Measurements from ENCODE around the gene HSF4. TPM values are rescaled to one million over a fixed set of nuclear protein-coding genes. Genes with fewer than 3 reads are reported as not detected.

The HSF4 gene
- total RNA-seq, 1 experiment from 2014 or later: 2.2 TPM

DNA sequence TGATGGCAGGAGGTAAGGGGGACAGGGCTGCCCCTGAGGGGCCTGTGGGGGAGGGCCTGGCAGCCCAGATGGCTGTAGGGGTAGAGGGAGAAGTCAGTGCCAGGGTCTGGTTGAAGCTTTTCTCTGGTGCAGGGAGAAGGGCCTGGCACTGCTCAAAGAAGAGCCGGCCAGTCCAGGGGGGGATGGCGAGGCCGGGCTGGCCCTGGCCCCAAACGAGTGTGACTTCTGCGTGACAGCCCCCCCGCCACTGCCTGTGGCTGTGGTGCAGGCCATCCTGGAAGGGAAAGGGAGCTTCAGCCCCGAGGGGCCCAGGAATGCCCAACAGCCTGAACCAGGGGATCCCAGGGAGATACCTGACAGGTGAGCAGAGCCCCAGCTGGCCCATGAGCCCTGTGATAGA lies 3.0 kb downstream of the HSF4 start:
- ATAC-seq: no peak
- Mint-ChIP-seq H3K27me3 (ENCODE audit: low read depth) (peaks cover 94% of the 10 kb centered on the region), H3K4me1 (peaks cover 37% of the 10 kb centered on the region), H3K4me3 (no peak overlapping the region), H3K27ac (no peak overlapping the region), H3K36me3 (no peaks in the 10 kb centered on the region), H3K9me3 (no peaks in the 10 kb centered on the region)
- POLR2A ChIA-PET: no interaction called here
- CTCF ChIA-PET: interaction anchor here (1.4 to 15.6 kb wide), 4 partner anchors 11 to 207 kb away, joined by 3 to 386 read pairs (median 68); partner anchors contain the start of genes B3GNT9, CES3, ELMO3 and FBXL8
- no peak for DNase-seq (ENCODE audit: low spot score)
- TF ChIP-seq ZNF121 (CRISPR knock-in tag; IDR thresholded peaks at IDR 0.05): no peak
- TF ChIP-seq OVOL2 (CRISPR knock-in tag; IDR thresholded peaks at IDR 0.05; ENCODE audit: borderline replicate concordance): no peak
- TF ChIP-seq JUN (CRISPR knock-in tag; IDR thresholded peaks at IDR 0.05): no peak
- no peak for TF ChIP-seq ZNF138 (CRISPR knock-in tag; conservative IDR thresholded peaks at IDR 0.05)
- TF ChIP-seq, protein P1, sequence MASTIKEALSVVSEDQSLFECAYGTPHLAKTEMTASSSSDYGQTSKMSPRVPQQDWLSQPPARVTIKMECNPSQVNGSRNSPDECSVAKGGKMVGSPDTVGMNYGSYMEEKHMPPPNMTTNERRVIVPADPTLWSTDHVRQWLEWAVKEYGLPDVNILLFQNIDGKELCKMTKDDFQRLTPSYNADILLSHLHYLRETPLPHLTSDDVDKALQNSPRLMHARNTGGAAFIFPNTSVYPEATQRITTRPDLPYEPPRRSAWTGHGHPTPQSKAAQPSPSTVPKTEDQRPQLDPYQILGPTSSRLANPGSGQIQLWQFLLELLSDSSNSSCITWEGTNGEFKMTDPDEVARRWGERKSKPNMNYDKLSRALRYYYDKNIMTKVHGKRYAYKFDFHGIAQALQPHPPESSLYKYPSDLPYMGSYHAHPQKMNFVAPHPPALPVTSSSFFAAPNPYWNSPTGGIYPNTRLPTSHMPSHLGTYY (CRISPR knock-in tag; IDR thresholded peaks at IDR 0.05): no peak
- no peak for TF ChIP-seq FOXJ3 (CRISPR knock-in tag; IDR thresholded peaks at IDR 0.05; ENCODE audit: borderline replicate concordance)
- TF ChIP-seq, protein P2, sequence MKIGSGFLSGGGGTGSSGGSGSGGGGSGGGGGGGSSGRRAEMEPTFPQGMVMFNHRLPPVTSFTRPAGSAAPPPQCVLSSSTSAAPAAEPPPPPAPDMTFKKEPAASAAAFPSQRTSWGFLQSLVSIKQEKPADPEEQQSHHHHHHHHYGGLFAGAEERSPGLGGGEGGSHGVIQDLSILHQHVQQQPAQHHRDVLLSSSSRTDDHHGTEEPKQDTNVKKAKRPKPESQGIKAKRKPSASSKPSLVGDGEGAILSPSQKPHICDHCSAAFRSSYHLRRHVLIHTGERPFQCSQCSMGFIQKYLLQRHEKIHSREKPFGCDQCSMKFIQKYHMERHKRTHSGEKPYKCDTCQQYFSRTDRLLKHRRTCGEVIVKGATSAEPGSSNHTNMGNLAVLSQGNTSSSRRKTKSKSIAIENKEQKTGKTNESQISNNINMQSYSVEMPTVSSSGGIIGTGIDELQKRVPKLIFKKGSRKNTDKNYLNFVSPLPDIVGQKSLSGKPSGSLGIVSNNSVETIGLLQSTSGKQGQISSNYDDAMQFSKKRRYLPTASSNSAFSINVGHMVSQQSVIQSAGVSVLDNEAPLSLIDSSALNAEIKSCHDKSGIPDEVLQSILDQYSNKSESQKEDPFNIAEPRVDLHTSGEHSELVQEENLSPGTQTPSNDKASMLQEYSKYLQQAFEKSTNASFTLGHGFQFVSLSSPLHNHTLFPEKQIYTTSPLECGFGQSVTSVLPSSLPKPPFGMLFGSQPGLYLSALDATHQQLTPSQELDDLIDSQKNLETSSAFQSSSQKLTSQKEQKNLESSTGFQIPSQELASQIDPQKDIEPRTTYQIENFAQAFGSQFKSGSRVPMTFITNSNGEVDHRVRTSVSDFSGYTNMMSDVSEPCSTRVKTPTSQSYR (CRISPR knock-in tag; IDR thresholded peaks at IDR 0.05): no peak
- TF ChIP-seq, protein P3, sequence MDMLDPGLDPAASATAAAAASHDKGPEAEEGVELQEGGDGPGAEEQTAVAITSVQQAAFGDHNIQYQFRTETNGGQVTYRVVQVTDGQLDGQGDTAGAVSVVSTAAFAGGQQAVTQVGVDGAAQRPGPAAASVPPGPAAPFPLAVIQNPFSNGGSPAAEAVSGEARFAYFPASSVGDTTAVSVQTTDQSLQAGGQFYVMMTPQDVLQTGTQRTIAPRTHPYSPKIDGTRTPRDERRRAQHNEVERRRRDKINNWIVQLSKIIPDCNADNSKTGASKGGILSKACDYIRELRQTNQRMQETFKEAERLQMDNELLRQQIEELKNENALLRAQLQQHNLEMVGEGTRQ (CRISPR knock-in tag; IDR thresholded peaks at IDR 0.05): no peak
- TF ChIP-seq SOX15 (CRISPR knock-in tag; IDR thresholded peaks at IDR 0.05): no peak
- TF ChIP-seq, protein P4, sequence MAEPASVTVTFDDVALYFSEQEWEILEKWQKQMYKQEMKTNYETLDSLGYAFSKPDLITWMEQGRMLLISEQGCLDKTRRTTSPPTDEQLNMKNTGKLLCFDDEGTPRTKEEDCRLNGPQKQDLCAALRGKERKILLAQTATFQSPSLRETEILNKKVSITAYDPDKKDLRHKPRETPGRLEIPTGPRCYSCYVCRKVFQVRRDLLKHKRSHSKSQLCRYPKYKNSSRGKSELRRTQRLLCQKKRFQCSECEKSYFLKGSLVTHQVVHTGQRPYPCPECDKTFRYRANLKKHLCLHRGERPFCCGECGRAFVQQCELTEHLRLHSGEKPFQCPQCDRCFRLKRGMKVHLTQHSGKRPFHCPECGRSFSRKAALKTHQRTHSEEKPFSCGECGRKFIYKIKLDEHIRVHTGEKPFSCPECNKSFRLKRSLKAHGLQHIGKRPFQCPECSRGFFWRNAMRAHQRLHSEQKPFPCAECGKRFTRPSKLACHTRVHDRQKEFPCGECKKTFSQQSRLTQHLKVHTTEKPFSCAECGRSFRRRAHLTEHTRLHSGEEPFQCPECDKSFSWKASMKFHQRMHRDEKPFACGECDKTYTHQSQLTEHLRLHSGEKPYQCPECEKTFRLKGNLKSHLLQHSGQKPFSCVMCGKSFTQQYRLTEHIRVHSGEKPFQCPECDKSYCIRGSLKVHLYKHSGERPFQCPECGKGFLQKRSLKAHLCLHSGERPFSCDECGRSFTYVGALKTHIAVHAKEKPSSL (CRISPR knock-in tag; conservative IDR thresholded peaks at IDR 0.05): no peak
- TF ChIP-seq, protein P5, sequence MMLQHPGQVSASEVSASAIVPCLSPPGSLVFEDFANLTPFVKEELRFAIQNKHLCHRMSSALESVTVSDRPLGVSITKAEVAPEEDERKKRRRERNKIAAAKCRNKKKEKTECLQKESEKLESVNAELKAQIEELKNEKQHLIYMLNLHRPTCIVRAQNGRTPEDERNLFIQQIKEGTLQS (CRISPR knock-in tag; conservative IDR thresholded peaks at IDR 0.05): no peak

DNA sequence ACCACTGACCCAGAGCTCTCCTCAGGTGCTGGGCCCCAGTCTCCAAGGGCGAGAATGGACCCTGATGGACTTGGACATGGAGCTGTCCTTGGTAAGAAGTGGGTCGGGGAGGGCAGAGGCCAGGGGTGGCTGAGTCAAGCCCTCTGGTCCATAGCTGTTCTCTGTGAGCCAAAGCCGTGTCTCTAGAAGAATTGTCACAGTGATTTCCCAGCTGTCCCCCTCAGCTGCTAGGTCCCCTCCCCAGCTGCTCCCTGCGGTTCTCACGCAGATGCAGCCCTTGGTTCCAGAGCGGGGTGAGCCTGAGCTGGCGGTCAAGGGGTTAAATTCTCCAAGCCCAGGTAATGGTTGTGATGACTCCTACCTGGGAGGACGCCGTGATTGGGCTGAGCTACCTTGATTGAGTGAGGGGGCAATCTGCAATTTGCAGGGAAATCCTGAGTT lies 4.5 kb downstream of the HSF4 start:
- Mint-ChIP-seq H3K36me3 (no peaks in the 10 kb centered on the region), H3K27ac (no peak overlapping the region), H3K4me3 (peak overlapping the region; percentile 85), H3K4me1 (peaks cover 48% of the 10 kb centered on the region), H3K27me3 (ENCODE audit: low read depth) (peaks cover 94% of the 10 kb centered on the region), H3K9me3 (no peaks in the 10 kb centered on the region)
- DNase-seq (ENCODE audit: low spot score) (peak; percentile 51), ATAC-seq (peak; percentile 2; the same call in 1 of the 2 replicates)
- TF ChIP-seq, protein P6, sequence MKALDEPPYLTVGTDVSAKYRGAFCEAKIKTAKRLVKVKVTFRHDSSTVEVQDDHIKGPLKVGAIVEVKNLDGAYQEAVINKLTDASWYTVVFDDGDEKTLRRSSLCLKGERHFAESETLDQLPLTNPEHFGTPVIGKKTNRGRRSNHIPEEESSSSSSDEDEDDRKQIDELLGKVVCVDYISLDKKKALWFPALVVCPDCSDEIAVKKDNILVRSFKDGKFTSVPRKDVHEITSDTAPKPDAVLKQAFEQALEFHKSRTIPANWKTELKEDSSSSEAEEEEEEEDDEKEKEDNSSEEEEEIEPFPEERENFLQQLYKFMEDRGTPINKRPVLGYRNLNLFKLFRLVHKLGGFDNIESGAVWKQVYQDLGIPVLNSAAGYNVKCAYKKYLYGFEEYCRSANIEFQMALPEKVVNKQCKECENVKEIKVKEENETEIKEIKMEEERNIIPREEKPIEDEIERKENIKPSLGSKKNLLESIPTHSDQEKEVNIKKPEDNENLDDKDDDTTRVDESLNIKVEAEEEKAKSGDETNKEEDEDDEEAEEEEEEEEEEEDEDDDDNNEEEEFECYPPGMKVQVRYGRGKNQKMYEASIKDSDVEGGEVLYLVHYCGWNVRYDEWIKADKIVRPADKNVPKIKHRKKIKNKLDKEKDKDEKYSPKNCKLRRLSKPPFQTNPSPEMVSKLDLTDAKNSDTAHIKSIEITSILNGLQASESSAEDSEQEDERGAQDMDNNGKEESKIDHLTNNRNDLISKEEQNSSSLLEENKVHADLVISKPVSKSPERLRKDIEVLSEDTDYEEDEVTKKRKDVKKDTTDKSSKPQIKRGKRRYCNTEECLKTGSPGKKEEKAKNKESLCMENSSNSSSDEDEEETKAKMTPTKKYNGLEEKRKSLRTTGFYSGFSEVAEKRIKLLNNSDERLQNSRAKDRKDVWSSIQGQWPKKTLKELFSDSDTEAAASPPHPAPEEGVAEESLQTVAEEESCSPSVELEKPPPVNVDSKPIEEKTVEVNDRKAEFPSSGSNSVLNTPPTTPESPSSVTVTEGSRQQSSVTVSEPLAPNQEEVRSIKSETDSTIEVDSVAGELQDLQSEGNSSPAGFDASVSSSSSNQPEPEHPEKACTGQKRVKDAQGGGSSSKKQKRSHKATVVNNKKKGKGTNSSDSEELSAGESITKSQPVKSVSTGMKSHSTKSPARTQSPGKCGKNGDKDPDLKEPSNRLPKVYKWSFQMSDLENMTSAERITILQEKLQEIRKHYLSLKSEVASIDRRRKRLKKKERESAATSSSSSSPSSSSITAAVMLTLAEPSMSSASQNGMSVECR (CRISPR knock-in tag; IDR thresholded peaks at IDR 0.05; ENCODE audit: borderline replicate concordance): 0 out of 2 replicates have a peak, but pooled peaks have one; percentile 35
- TF ChIP-seq SOX15 (CRISPR knock-in tag; IDR thresholded peaks at IDR 0.05): no peak
- ChIA-PET POLR2A (interaction anchor here (0.9 to 2.5 kb wide), 5 partner anchors 9 to 29 kb away, joined by 3 to 9 read pairs (median 5); partner anchors contain the start of genes FBXL8 and TRADD), CTCF (interaction anchor here (0.6 to 15.6 kb wide), 31 partner anchors 9 to 505 kb away, joined by 3 to 386 read pairs (median 3); partner anchors contain the start of genes B3GNT9, CES3, ELMO3 and EXOC3L1)
